Fibroblast of lung (primary cell): ENCODE data around the gene NHLRC1. TPM values are rescaled to one million over a fixed set of nuclear protein-coding genes. Genes with fewer than 3 reads are reported as not detected.

Source experiments
- DNase-seq, 2 donors: peaks; one replicate each; pipeline versions ENCODE4 v3.0.0 to v3.0.0-alpha.2; 2010; ENCODE audit warnings: low read depth in 2 of 2
- H2AFZ ChIP-seq: 2 replicates; pipeline ENCODE4 v1.5.1; 2012; ENCODE audit warnings: low read length, control low read depth, inconsistent platforms
- H3K27ac ChIP-seq: 2 replicates; pipeline ENCODE4 v1.5.1; 2011; ENCODE audit warnings: low read length, control low read depth; ENCODE audit not compliant: insufficient read depth
- H3K27me3 ChIP-seq: 2 replicates; pipeline ENCODE4 v1.5.1; 2011; ENCODE audit warnings: mild to moderate bottlenecking, low read length; ENCODE audit not compliant: control insufficient read depth, insufficient read depth
- H3K36me3 ChIP-seq: 2 replicates; pipeline ENCODE4 v1.5.1; 2011; ENCODE audit warnings: low read length; ENCODE audit not compliant: control insufficient read depth, insufficient read depth
- H3K4me1 ChIP-seq: 2 replicates; pipeline ENCODE4 v1.5.1; 2011; ENCODE audit warnings: low read length; ENCODE audit not compliant: control insufficient read depth, insufficient read depth; ENCODE audit errors: extremely low read depth
- H3K4me2 ChIP-seq: 2 replicates; pipeline ENCODE4 v1.5.1; 2011; ENCODE audit warnings: low read length, control low read depth; ENCODE audit not compliant: insufficient read depth; ENCODE audit errors: extremely low read depth
- H3K4me3 ChIP-seq, 4 experiments: fragments of 200-600 bp in 1 of 4; sonication (generic) in 1 of 4; replicated peaks in 1 of 4; 2 replicates each; pipeline ENCODE4 v1.5.1; 2011 to 2016; ENCODE audit warnings: low read length in 4 of 4, low read depth in 3 of 4, mild to moderate bottlenecking in 3 of 4, control low read depth in 2 of 4, inconsistent platforms in 1 of 4, mixed read lengths in 1 of 4; ENCODE audit not compliant: insufficient read depth in 1 of 4; ENCODE audit errors: control extremely low read depth in 1 of 4
- H3K79me2 ChIP-seq: 2 replicates; pipeline ENCODE4 v1.5.1; 2012; ENCODE audit warnings: mild to moderate bottlenecking, low read length, inconsistent platforms; ENCODE audit not compliant: control insufficient read depth, insufficient read depth
- H3K9ac ChIP-seq: 2 replicates; pipeline ENCODE4 v1.5.1; 2011; ENCODE audit warnings: mild to moderate bottlenecking, low read length, control low read depth; ENCODE audit not compliant: insufficient read depth
- H3K9me3 ChIP-seq: 2 replicates; pipeline ENCODE4 v1.5.1; 2012; ENCODE audit warnings: low read depth, low read length; ENCODE audit not compliant: control insufficient read depth, insufficient read depth
- H4K20me1 ChIP-seq: 2 replicates; pipeline ENCODE4 v1.5.1; 2011; ENCODE audit warnings: low read length; ENCODE audit not compliant: control insufficient read depth, insufficient read depth; ENCODE audit errors: extremely low read depth
- CTCF ChIP-seq, 2 donors: IDR thresholded peaks in 1 of 2; conservative IDR thresholded peaks in 1 of 2; 1 replicate in 1 of 2; 2 replicates in 1 of 2; pipeline ENCODE4 v1.5.1; 2011 to 2012; ENCODE audit warnings: low read length in 2 of 2, control low read depth in 1 of 2, inconsistent platforms in 1 of 2, low read depth in 1 of 2, mild to moderate bottlenecking in 1 of 2
- EZH2 ChIP-seq: IDR thresholded peaks from 2 replicates; pipeline ENCODE4 v1.5.1; 2012; ENCODE audit warnings: low read length, control low read depth, mild to moderate bottlenecking; ENCODE audit errors: missing control alignments
- polyA plus RNA-seq, 2 donors: library from polyadenylated mRNA; depleted of rRNA in 1 of 2; stranded (reverse) in 1 of 2; unstranded in 1 of 2; fragments of >200 nt; gene quantifications; 2 replicates each; pipeline ENCODE4 v1.2.1, GENCODE V29; 2011 to 2012; ENCODE audit warnings: missing spikeins in 1 of 2
- total RNA-seq: library from RNA; depleted of rRNA; stranded (reverse); fragments of >200 nt; gene quantifications from 2 replicates; pipeline ENCODE4 v1.2.1, GENCODE V29; 2014

NHLRC1 gene
- total and polyA plus RNA-seq, 2 donors (not counting 1 experiment from before 2014, with no cell fraction given) = 1.1 to 3.5 TPM

- Histone ChIP-seq H3K27ac (no peak overlapping the region), H3K9me3 (no peaks in the 10 kb centered on the region), H3K4me1 (no peaks in the 10 kb centered on the region), H4K20me1 (no peaks in the 10 kb centered on the region), H3K4me2 (no peak overlapping the region), H3K9ac (no peak overlapping the region), H2AFZ (no peak overlapping the region), H3K79me2 (no peaks in the 10 kb centered on the region), H3K27me3 (no peaks in the 10 kb centered on the region), H3K4me3 (no peak overlapping the region), H3K36me3 (no peaks in the 10 kb centered on the region)
- DNase-seq = no peak
- TF ChIP-seq CTCF (conservative IDR thresholded peaks at IDR 0.05 in 1 of 2, IDR thresholded peaks at IDR 0.05 in 1 of 2; ENCODE audit: low read depth in 1 of 2, low read length in 2 of 2) (no peak), EZH2 (no peak)
These were observed 20.6 kb downstream of the NHLRC1 start for GRCh38 chr6:18101873-18102272.

GRCh38 chr6:18101271-18101670 is 21.2 kb downstream of the NHLRC1 start:
- H3K4me1 ChIP-seq = no peaks in the 10 kb centered on the region
- H3K27me3 ChIP-seq = no peaks in the 10 kb centered on the region
- TF ChIP-seq EZH2 (no peak), CTCF (conservative IDR thresholded peaks at IDR 0.05 in 1 of 2, IDR thresholded peaks at IDR 0.05 in 1 of 2; ENCODE audit: low read depth in 1 of 2, low read length in 2 of 2) (no peak)
- no peak overlapping the region for H3K9ac ChIP-seq
- no peaks in the 10 kb centered on the region for H4K20me1 ChIP-seq
- peak; percentile 17 to 70 for DNase-seq
- H3K36me3 ChIP-seq = no peaks in the 10 kb centered on the region
- H2AFZ ChIP-seq = no peak overlapping the region
- no peaks in the 10 kb centered on the region for H3K79me2 ChIP-seq
- H3K4me2 ChIP-seq = no peak overlapping the region
- no peak overlapping the region for H3K27ac ChIP-seq
- H3K9me3 ChIP-seq = no peaks in the 10 kb centered on the region
- no peak overlapping the region for H3K4me3 ChIP-seq

- no peak for TF ChIP-seq CTCF (conservative IDR thresholded peaks at IDR 0.05 in 1 of 2, IDR thresholded peaks at IDR 0.05 in 1 of 2; ENCODE audit: low read depth in 1 of 2, low read length in 2 of 2)
- TF ChIP-seq EZH2 = no peak
- Histone ChIP-seq H2AFZ (no peak overlapping the region), H3K9ac (no peak overlapping the region)
These were observed 22.2 kb downstream of the NHLRC1 start for GRCh38 chr6:18100296-18100695.

More at GRCh38 chr6:18100296-18100695, 22.2 kb downstream of the NHLRC1 start:
- H3K4me1 ChIP-seq = no peaks in the 10 kb centered on the region
- no peak for DNase-seq
- no peak overlapping the region for H3K4me2 ChIP-seq
- no peaks in the 10 kb centered on the region for H3K27me3 ChIP-seq
- no peak overlapping the region for H3K27ac ChIP-seq
- no peaks in the 10 kb centered on the region for H3K9me3 ChIP-seq
- no peaks in the 10 kb centered on the region for H3K36me3 ChIP-seq
- no peaks in the 10 kb centered on the region for H3K79me2 ChIP-seq
- H4K20me1 ChIP-seq = no peaks in the 10 kb centered on the region
- no peak overlapping the region for H3K4me3 ChIP-seq
